GM12873 (cell line): Measurements from ENCODE around the gene RIPOR2.

Experiments
- CTCF ChIP-seq: IDR thresholded peaks from 2 replicates; pipeline ENCODE4 v1.5.1; 2012; ENCODE audit warnings: low read depth, mild to moderate bottlenecking, moderate library complexity, low read length, control low read depth; ENCODE audit not compliant: insufficient read depth; ENCODE audit errors: missing control alignments

RIPOR2 gene

GRCh38 chr6:24899136-24899996 lies 36.4 kb downstream of the RIPOR2 start:
- no peak for TF ChIP-seq CTCF

GRCh38 chr6:24898676-24899075 lies 37.1 kb downstream of the RIPOR2 start:
- TF ChIP-seq CTCF = no peak

- no peak for TF ChIP-seq CTCF
Measured at GRCh38 chr6:24897186-24897585, 38.6 kb downstream of the RIPOR2 start.

GRCh38 chr6:24893342-24893850 lies 42.4 kb downstream of the RIPOR2 start:
- TF ChIP-seq CTCF = no peak

GRCh38 chr6:24891004-24891403 lies 44.8 kb downstream of the RIPOR2 start:
- TF ChIP-seq CTCF = no peak

GRCh38 chr6:24890471-24890870 lies 45.3 kb downstream of the RIPOR2 start:
- no peak for TF ChIP-seq CTCF

- TF ChIP-seq CTCF = peak; percentile 14
Measured at GRCh38 chr6:24888715-24889370, 46.9 kb downstream of the RIPOR2 start.
